ENCODE measurements around the gene RAD51D.

DNA sequence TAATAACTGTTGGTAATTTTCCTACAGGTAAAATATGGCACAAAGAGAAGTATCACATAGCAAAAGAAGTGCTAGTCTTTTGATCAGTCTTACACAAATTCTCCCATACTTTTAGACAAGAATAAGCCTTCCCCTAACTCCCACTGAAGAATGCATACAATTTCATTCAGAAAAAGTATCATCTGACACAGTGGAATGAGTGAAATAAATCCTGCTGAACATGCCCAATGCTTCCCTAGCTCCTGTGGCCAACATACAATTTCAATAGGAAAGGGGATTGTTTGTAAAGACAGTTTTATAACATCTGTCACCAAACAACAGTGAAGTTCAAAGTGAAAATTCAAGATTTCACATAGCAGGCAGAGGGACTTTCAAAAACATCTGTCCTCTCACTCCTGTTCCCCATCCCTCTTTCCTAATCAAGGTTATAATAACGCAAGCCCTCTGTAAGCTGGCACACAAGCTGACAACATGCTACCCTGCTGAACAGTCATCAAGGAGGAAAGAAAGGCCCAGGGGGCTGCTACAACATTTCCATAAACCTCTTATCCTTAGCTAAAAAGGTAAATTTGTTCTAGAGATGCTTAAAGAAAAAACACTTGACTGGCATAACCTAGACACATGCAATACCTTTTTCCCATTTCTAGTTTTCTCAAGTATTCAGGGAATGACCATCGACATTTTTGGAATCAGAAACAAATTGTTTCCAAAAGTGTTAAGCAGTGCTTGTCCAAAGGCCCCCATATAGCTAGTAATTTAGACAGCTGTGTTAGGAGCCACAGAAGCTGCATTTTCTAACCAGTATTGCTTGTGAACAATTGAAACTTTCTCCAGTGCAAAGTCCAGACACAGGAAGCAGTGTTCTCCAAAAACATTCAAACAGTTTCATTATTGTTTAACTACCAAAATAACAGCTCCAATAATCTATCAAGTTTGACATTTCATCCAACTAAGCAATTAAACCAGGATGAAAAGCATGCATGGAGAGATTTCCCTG is 44.7 kb downstream of the RAD51D start:
- no peak for TF ChIP-seq CTCF (IDR thresholded peaks at IDR 0.05)
- no peak for TF ChIP-seq POLR2A (IDR thresholded peaks at IDR 0.05)
